HepG2 (cell line): Measurements from ENCODE around the gene HTRA3. TPM values are rescaled to one million over a fixed set of nuclear protein-coding genes. Genes with fewer than 3 reads are reported as not detected.
A peak's percentile ranks its signal among the peaks of the same experiment; 100 is the strongest.

Source experiments
- ARID5B ChIP-seq: IDR thresholded peaks from 2 replicates; pipeline ENCODE4 v1.4.0; 2020; ENCODE audit warnings: mild to moderate bottlenecking, missing genetic modification reagents
- GFI1 ChIP-seq: sonication (generic); formaldehyde crosslinking; IDR thresholded peaks from 2 replicates; pipeline ENCODE4 v1.5.0; 2020; ENCODE audit warnings: missing genetic modification reagents, mild to moderate bottlenecking, borderline replicate concordance
- HIC2 ChIP-seq: sonication (generic); formaldehyde crosslinking; IDR thresholded peaks from 2 replicates; pipeline ENCODE4 v1.9.0; 2022; ENCODE audit warnings: low read depth, missing genetic modification reagents
- ISL2 ChIP-seq: sonication (generic); formaldehyde crosslinking; IDR thresholded peaks from 2 replicates; pipeline ENCODE4 v1.5.0; 2020; ENCODE audit warnings: missing genetic modification reagents
- JARID2 ChIP-seq: sonication (generic); formaldehyde crosslinking; IDR thresholded peaks from 2 replicates; pipeline ENCODE4 v1.8.1; 2023; ENCODE audit warnings: missing genetic modification reagents, inconsistent platforms; ENCODE audit not compliant: insufficient replicate concordance
- MAFG ChIP-seq: sonication (generic); formaldehyde crosslinking; IDR thresholded peaks from 2 replicates; pipeline ENCODE4 v1.5.1; 2020; ENCODE audit warnings: mild to moderate bottlenecking, missing genetic modification reagents
- RNF2 ChIP-seq: fragments of 450-650 bp; conservative IDR thresholded peaks from 2 replicates; pipeline ENCODE4 v1.6.1; 2016; ENCODE audit warnings: low read depth
- RXRA ChIP-seq: sonication (generic); formaldehyde crosslinking; IDR thresholded peaks from 2 replicates; pipeline ENCODE4 v1.5.1; 2020; ENCODE audit warnings: missing genetic modification reagents
- SALL1 ChIP-seq: sonication (generic); formaldehyde crosslinking; IDR thresholded peaks from 2 replicates; pipeline ENCODE4 v1.8.0; 2022; ENCODE audit warnings: mild to moderate bottlenecking, missing genetic modification reagents
- SMAD9 ChIP-seq: sonication (generic); formaldehyde crosslinking; IDR thresholded peaks from 2 replicates; pipeline ENCODE4 v1.5.1; 2020; ENCODE audit warnings: mild to moderate bottlenecking, missing genetic modification reagents
- YY1 ChIP-seq: IDR thresholded peaks from 2 replicates; pipeline ENCODE4 v1.6.1; 2011; ENCODE audit warnings: low read length, low read depth, moderate library complexity, mild to moderate bottlenecking; ENCODE audit not compliant: insufficient read depth, insufficient replicate concordance
- ZMYM4 ChIP-seq: sonication (generic); formaldehyde crosslinking; IDR thresholded peaks from 2 replicates; pipeline ENCODE4 v1.8.1; 2023; ENCODE audit warnings: mild to moderate bottlenecking, missing genetic modification reagents
- ZNF770 ChIP-seq: sonication (generic); formaldehyde crosslinking; IDR thresholded peaks from 2 replicates; pipeline ENCODE4 v1.5.0; 2020; ENCODE audit warnings: mild to moderate bottlenecking, missing genetic modification reagents
- ZNF790 ChIP-seq: sonication (generic); formaldehyde crosslinking; IDR thresholded peaks from 2 replicates; pipeline ENCODE4 v1.8.0; 2022; ENCODE audit warnings: missing genetic modification reagents, mild to moderate bottlenecking, borderline replicate concordance
- polyA plus RNA-seq, 8 experiments: library from polyadenylated mRNA; depleted of rRNA in 3 of 8; stranded (reverse) in 7 of 8; unstranded in 1 of 8; fragments of >200 nt; fragmentation: Illumina TruSeq in 4 of 8; extraction: Trizol in 4 of 8; gene quantifications; 2 replicates each; pipeline versions ENCODE4 v1.2.1 to v1.2.3, GENCODE V29; 2011 to 2016; ENCODE audit warnings: low read depth in 4 of 8, missing spikeins in 1 of 8, mixed read lengths in 1 of 8; ENCODE audit not compliant: insufficient read depth in 1 of 8
- total RNA-seq, 5 experiments: library from RNA; depleted of rRNA; stranded (reverse); fragments of >200 nt; fragmentation: Illumina TruSeq; extraction: Trizol; gene quantifications; 2 replicates each; pipeline ENCODE4 v1.2.3, GENCODE V29; 2016; ENCODE audit warnings: low read depth in 1 of 5
- TF ChIP-seq, protein P1 (sequence below), 2 experiments: IDR thresholded peaks; 2 replicates each; pipeline ENCODE4 v1.6.1; 2011 to 2012; ENCODE audit warnings: low read length in 2 of 2, borderline replicate concordance in 1 of 2, low read depth in 1 of 2, mild to moderate bottlenecking in 1 of 2, moderate library complexity in 1 of 2
- TF ChIP-seq, protein P2 (sequence below): sonication (generic); formaldehyde crosslinking; conservative IDR thresholded peaks from 2 replicates; pipeline ENCODE4 v1.4.0; 2020; ENCODE audit warnings: missing genetic modification reagents

The HTRA3 gene
- total and polyA plus RNA-seq, 2 of the 13 experiments (the other 11 are each of a cell fraction or from before 2014, with no cell fraction given): 0.17 TPM; not detected in 1

GRCh38 chr4:8315435-8316250, 46.1 kb downstream of the HTRA3 start (continued):
- no peak for TF ChIP-seq SALL1
- no peak for TF ChIP-seq YY1
- no peak for TF ChIP-seq MAFG (CRISPR knock-in tag)
- no peak for TF ChIP-seq ZNF790
- no peak for TF ChIP-seq ZNF770 (CRISPR knock-in tag)
- no peak for TF ChIP-seq HIC2 (CRISPR knock-in tag)
- no peak for TF ChIP-seq JARID2 (CRISPR knock-in tag)
- no peak for TF ChIP-seq ISL2 (CRISPR knock-in tag)
- no peak for TF ChIP-seq ZMYM4 (CRISPR knock-in tag)
- TF ChIP-seq, protein P1, sequence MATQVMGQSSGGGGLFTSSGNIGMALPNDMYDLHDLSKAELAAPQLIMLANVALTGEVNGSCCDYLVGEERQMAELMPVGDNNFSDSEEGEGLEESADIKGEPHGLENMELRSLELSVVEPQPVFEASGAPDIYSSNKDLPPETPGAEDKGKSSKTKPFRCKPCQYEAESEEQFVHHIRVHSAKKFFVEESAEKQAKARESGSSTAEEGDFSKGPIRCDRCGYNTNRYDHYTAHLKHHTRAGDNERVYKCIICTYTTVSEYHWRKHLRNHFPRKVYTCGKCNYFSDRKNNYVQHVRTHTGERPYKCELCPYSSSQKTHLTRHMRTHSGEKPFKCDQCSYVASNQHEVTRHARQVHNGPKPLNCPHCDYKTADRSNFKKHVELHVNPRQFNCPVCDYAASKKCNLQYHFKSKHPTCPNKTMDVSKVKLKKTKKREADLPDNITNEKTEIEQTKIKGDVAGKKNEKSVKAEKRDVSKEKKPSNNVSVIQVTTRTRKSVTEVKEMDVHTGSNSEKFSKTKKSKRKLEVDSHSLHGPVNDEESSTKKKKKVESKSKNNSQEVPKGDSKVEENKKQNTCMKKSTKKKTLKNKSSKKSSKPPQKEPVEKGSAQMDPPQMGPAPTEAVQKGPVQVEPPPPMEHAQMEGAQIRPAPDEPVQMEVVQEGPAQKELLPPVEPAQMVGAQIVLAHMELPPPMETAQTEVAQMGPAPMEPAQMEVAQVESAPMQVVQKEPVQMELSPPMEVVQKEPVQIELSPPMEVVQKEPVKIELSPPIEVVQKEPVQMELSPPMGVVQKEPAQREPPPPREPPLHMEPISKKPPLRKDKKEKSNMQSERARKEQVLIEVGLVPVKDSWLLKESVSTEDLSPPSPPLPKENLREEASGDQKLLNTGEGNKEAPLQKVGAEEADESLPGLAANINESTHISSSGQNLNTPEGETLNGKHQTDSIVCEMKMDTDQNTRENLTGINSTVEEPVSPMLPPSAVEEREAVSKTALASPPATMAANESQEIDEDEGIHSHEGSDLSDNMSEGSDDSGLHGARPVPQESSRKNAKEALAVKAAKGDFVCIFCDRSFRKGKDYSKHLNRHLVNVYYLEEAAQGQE (IDR thresholded peaks at IDR 0.05; ENCODE audit: borderline replicate concordance in 1 of 2, low read depth in 1 of 2, low read length in 2 of 2): no peak
- 0 out of 2 replicates have a peak, but pooled peaks have one; percentile 26 for TF ChIP-seq RNF2
- TF ChIP-seq SMAD9 (CRISPR knock-in tag): no peak
- TF ChIP-seq GFI1: no peak
- TF ChIP-seq ARID5B (CRISPR knock-in tag): 0 out of 2 replicates have a peak, but pooled peaks have one; percentile 15
- TF ChIP-seq, protein P2, sequence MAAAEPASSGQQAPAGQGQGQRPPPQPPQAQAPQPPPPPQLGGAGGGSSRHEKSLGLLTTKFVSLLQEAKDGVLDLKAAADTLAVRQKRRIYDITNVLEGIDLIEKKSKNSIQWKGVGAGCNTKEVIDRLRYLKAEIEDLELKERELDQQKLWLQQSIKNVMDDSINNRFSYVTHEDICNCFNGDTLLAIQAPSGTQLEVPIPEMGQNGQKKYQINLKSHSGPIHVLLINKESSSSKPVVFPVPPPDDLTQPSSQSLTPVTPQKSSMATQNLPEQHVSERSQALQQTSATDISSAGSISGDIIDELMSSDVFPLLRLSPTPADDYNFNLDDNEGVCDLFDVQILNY (CRISPR knock-in tag): no peak
- peak; percentile 51; the same call in 1 of the 2 replicates for TF ChIP-seq RXRA
